ENCODE results near the gene ATP23. TPM values are rescaled to one million over a fixed set of nuclear protein-coding genes. Genes with fewer than 3 reads are reported as not detected.
A peak's percentile ranks its signal among the peaks of the same experiment; 100 is the strongest.

Gene ATP23
- total RNA-seq, 1 donor from 2014 or later, result 31.9 TPM

DNA sequence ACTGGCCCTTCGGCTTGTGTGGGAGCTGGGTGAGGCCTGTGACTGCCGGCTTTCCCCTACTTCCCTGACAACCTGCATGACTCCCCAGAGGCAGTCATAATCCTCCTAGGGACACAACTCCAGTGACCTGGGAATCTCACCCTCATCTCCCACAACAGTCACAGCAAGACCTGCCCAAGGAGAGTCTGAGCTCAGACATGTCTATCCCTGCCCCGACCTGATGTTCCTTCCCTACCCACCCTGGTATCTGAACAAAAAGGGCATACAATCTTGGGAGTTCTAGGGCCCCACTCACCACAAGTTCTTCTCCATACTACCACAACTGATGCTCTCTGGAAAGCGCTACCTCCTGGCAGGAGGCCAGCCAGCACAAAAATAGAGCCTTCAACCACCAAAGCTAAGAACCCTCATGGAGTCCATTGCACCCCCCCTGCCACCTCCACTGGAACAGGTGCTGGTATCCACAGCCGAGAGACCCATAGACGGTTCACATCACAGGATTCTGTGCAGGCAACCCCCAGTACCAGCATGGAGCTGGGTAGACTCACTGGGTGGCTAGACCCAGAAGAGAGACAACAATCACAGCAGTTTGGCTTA, 16.8 kb downstream of the ATP23 start:
- H3K27me3 ChIP-seq, result no peaks in the 10 kb centered on the region
- H3K4me3 ChIP-seq, result no peak overlapping the region
- no peak for DNase-seq (ENCODE audit: extremely low spot score in 2 of 2)
- peaks cover 0 to 27% of the 10 kb centered on the region in 2 donors for H3K36me3 ChIP-seq
- H3K9me3 ChIP-seq, result no peaks in the 10 kb centered on the region
- TF ChIP-seq CTCF (IDR thresholded peaks at IDR 0.05) (no peak), POLR2AphosphoS5 (IDR thresholded peaks at IDR 0.05; ENCODE audit: insufficient read depth in 1 of 2, low read depth in 1 of 2) (no peak), POLR2A (IDR thresholded peaks at IDR 0.05) (no peak)
- no peaks in the 10 kb centered on the region for H3K4me1 ChIP-seq
- intact Hi-C loops (cut with DNase I), result no loop called here
- no peak overlapping the region for H3K27ac ChIP-seq

DNA sequence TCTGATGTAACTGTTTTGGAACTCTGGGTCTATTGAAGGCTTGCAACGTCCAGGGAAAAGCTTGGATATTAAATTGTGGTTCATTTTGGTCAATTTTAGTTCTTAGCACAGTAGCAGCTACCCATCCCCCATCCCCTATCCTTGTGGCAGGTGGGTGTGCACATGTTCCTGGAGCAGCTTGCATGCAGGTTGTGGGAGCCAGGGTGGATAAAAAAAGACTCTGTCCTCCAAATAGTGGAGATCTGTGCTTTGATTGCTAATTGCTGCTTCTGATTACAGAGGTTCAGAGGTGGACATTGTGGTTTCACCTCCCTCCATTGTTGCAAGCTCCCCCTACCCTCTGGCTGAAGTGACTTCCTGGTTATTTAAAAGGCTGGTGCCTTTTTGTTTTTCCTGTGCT, 23.1 kb downstream of the ATP23 start:
- H3K27me3 ChIP-seq, result no peaks in the 10 kb centered on the region
- no peaks in the 10 kb centered on the region for H3K4me1 ChIP-seq
- no peak overlapping the region for H3K27ac ChIP-seq
- no peaks in the 10 kb centered on the region for H3K9me3 ChIP-seq
- TF ChIP-seq CTCF (IDR thresholded peaks at IDR 0.05) (no peak), POLR2A (IDR thresholded peaks at IDR 0.05) (no peak), POLR2AphosphoS5 (IDR thresholded peaks at IDR 0.05; ENCODE audit: insufficient read depth in 1 of 2, low read depth in 1 of 2) (no peak)
- DNase-seq (ENCODE audit: extremely low spot score in 2 of 2), result no peak
- no peaks in the 10 kb centered on the region for H3K36me3 ChIP-seq
- intact Hi-C loops (cut with DNase I), result no loop called here
- H3K4me3 ChIP-seq, result no peak overlapping the region

GRCh38 chr12:57965766-57966165, 24.4 kb downstream of the ATP23 start:
- Histone ChIP-seq H3K36me3 (no peaks in the 10 kb centered on the region), H3K4me3 (no peak overlapping the region), H3K9me3 (no peaks in the 10 kb centered on the region), H3K4me1 (no peaks in the 10 kb centered on the region), H3K27ac (no peak overlapping the region), H3K27me3 (no peaks in the 10 kb centered on the region)
- intact Hi-C loops (cut with DNase I), result no loop called here
- TF ChIP-seq POLR2A (IDR thresholded peaks at IDR 0.05) (no peak), POLR2AphosphoS5 (IDR thresholded peaks at IDR 0.05; ENCODE audit: insufficient read depth in 1 of 2, low read depth in 1 of 2) (no peak), CTCF (IDR thresholded peaks at IDR 0.05) (no peak)
- DNase-seq (ENCODE audit: extremely low spot score in 2 of 2), result no peak

GRCh38 chr12:57966536-57966935, 25.2 kb downstream of the ATP23 start:
- no peaks in the 10 kb centered on the region for H3K27me3 ChIP-seq
- H3K9me3 ChIP-seq, result no peaks in the 10 kb centered on the region
- H3K4me3 ChIP-seq, result no peak overlapping the region
- no peaks in the 10 kb centered on the region for H3K4me1 ChIP-seq
- DNase-seq (ENCODE audit: extremely low spot score in 2 of 2), result no peak
- TF ChIP-seq POLR2A (IDR thresholded peaks at IDR 0.05) (no peak), CTCF (IDR thresholded peaks at IDR 0.05) (no peak), POLR2AphosphoS5 (IDR thresholded peaks at IDR 0.05; ENCODE audit: insufficient read depth in 1 of 2, low read depth in 1 of 2) (no peak)
- no peak overlapping the region for H3K27ac ChIP-seq
- no peaks in the 10 kb centered on the region for H3K36me3 ChIP-seq
- intact Hi-C loops (cut with DNase I), result no loop called here

GRCh38 chr12:57983146-57983857, 41.9 kb downstream of the ATP23 start:
- no peak for DNase-seq (ENCODE audit: extremely low spot score in 2 of 2)

More at GRCh38 chr12:57983146-57983857, 41.9 kb downstream of the ATP23 start:
- TF ChIP-seq POLR2AphosphoS5 (IDR thresholded peaks at IDR 0.05; ENCODE audit: insufficient read depth in 1 of 2, low read depth in 1 of 2) (no peak), POLR2A (IDR thresholded peaks at IDR 0.05) (no peak), CTCF (IDR thresholded peaks at IDR 0.05) (peak; percentile 20 to 55 (median 53))
- Histone ChIP-seq H3K27ac (no peak overlapping the region), H3K4me3 (no peak overlapping the region), H3K9me3 (no peaks in the 10 kb centered on the region), H3K36me3 (no peaks in the 10 kb centered on the region), H3K27me3 (no peaks in the 10 kb centered on the region), H3K4me1 (no peaks in the 10 kb centered on the region)
- intact Hi-C loops (cut with DNase I), result loop anchor here (10.0 kb wide), 1 partner anchor 671 kb away; no protein-coding TSS in a partner anchor

Measured in vagina (tissue), 2 donors.